Fibroblast of skin of left quadriceps (primary cell): ENCODE measurements around the gene TLR5.

Source experiments
- DNase-seq, 2 experiments: peaks; one replicate each; pipeline ENCODE4 v3.0.0-alpha.2; 2013; ENCODE audit warnings: low read depth in 2 of 2

The TLR5 gene

GRCh38 chr1:223150443-223150842, 7.4 kb upstream of the TLR5 start:
- DNase-seq, result no peak

- no peak for DNase-seq
These were observed 4.8 kb upstream of the TLR5 start for GRCh38 chr1:223147873-223148272.

- no peak for DNase-seq
These were observed 4.4 kb upstream of the TLR5 start for GRCh38 chr1:223147409-223147808.

GRCh38 chr1:223146745-223147144, 3.7 kb upstream of the TLR5 start:
- no peak for DNase-seq

GRCh38 chr1:223144914-223145313, 1.9 kb upstream of the TLR5 start:
- DNase-seq, result no peak

- no peak for DNase-seq
These were observed 1.4 kb upstream of the TLR5 start for GRCh38 chr1:223144431-223144830.

- DNase-seq, result no peak
These were observed 645 bp upstream of the TLR5 start for GRCh38 chr1:223143537-223144248.

GRCh38 chr1:223142269-223142668, 779 bp downstream of the TLR5 start:
- no peak for DNase-seq

- no peak for DNase-seq
These were observed 2.2 kb downstream of the TLR5 start for GRCh38 chr1:223140611-223141405.

GRCh38 chr1:223137455-223138085, 5.5 kb downstream of the TLR5 start:
- DNase-seq, result peak; percentile 60 to 67

- no peak for DNase-seq
These were observed 7.0 kb downstream of the TLR5 start for GRCh38 chr1:223136086-223136485.

- no peak for DNase-seq
These were observed 7.7 kb downstream of the TLR5 start for GRCh38 chr1:223135176-223135942.

GRCh38 chr1:223133824-223134435, 9.1 kb downstream of the TLR5 start:
- DNase-seq, result peak; percentile 52 to 54

GRCh38 chr1:223133306-223133823, 9.7 kb downstream of the TLR5 start:
- no peak for DNase-seq

GRCh38 chr1:223129229-223129901, 13.7 kb downstream of the TLR5 start:
- no peak for DNase-seq

GRCh38 chr1:223126741-223127140, 16.3 kb downstream of the TLR5 start:
- DNase-seq, result no peak

- DNase-seq, result no peak
These were observed 17.3 kb downstream of the TLR5 start for GRCh38 chr1:223125766-223126165.

- no peak for DNase-seq
These were observed 19.9 kb downstream of the TLR5 start for GRCh38 chr1:223123011-223123610.

- DNase-seq, result no peak
These were observed 24.6 kb downstream of the TLR5 start for GRCh38 chr1:223118418-223118817.

GRCh38 chr1:223116950-223117349, 26.1 kb downstream of the TLR5 start:
- DNase-seq, result no peak
